Activated B cell treated with CpG ODN at 0.5 μM for 24 hours (primary cell): ENCODE results near the gene ZNF793. TPM values are rescaled to one million over a fixed set of nuclear protein-coding genes. Genes with fewer than 3 reads are reported as not detected.

Experiments
- ATAC-seq: fragments of 200-7000 bp; cut with Tn5 transposase; one replicate; pipeline ENCODE4 v1.10.0; 2021; ENCODE audit warnings: low read depth, mild to moderate bottlenecking, moderate library complexity
- CTCF ChIA-PET: fragments of 350-600 bp; sonication (Branson Sonifier 250); formaldehyde crosslinking; loops from one replicate; lab custom pipeline; 2021; ENCODE audit warnings: antibody characterized with exemption; lab: Charles Lee
- POLR2A ChIA-PET: fragments of 350-600 bp; sonication (Branson Sonifier 250); formaldehyde crosslinking; loops from one replicate; lab custom pipeline; 2021; ENCODE audit warnings: antibody characterized with exemption; lab: Charles Lee
- DNase-seq: peaks from one replicate; pipeline ENCODE4 v3.0.0; 2022
- H3K27ac Mint-ChIP-seq: one replicate; pipeline ENCODE4 v1.8.0; 2020; ENCODE audit warnings: mixed read lengths
- H3K27me3 Mint-ChIP-seq: one replicate; pipeline ENCODE4 v1.8.0; 2021; ENCODE audit warnings: mixed read lengths
- H3K36me3 Mint-ChIP-seq: one replicate; pipeline ENCODE4 v1.8.0; 2021; ENCODE audit warnings: low read depth, mixed read lengths
- H3K4me1 Mint-ChIP-seq: one replicate; pipeline ENCODE4 v1.8.0; 2021; ENCODE audit warnings: mixed read lengths
- H3K4me3 Mint-ChIP-seq: one replicate; pipeline ENCODE4 v1.8.0; 2020; ENCODE audit warnings: mild to moderate bottlenecking, mixed read lengths
- H3K9me3 Mint-ChIP-seq: one replicate; pipeline ENCODE4 v1.8.0; 2020; ENCODE audit warnings: mixed read lengths
- intact Hi-C: fragments of 100-400 bp; cut with micrococcal nuclease; formaldehyde crosslinking; loops from one replicate; pipeline ENCODE4 v1.15.1; 2024
- total RNA-seq: library from RNA; stranded (reverse); gene quantifications from 2 replicates; pipeline ENCODE4 v1.2.3, GENCODE V29; 2022
- TF ChIP-seq, protein P1 (sequence below): fragments of 200-600 bp; IDR thresholded peaks from one replicate; pipeline ENCODE4 v1.8.0; 2022; ENCODE audit warnings: antibody characterized with exemption, mild to moderate bottlenecking

Gene ZNF793
- total RNA-seq, 1 donor from 2014 or later, result 8.7 TPM

- peaks cover 39% of the 10 kb centered on the region for H3K9me3 Mint-ChIP-seq
- POLR2A ChIA-PET, result no interaction called here
- H3K4me1 Mint-ChIP-seq, result no peaks in the 10 kb centered on the region
These were observed 14.5 kb upstream of the ZNF793 start for GRCh38 chr19:37492213-37492612.

GRCh38 chr19:37505958-37506386 lies 767 bp upstream of the ZNF793 start:
- TF ChIP-seq, protein P1, sequence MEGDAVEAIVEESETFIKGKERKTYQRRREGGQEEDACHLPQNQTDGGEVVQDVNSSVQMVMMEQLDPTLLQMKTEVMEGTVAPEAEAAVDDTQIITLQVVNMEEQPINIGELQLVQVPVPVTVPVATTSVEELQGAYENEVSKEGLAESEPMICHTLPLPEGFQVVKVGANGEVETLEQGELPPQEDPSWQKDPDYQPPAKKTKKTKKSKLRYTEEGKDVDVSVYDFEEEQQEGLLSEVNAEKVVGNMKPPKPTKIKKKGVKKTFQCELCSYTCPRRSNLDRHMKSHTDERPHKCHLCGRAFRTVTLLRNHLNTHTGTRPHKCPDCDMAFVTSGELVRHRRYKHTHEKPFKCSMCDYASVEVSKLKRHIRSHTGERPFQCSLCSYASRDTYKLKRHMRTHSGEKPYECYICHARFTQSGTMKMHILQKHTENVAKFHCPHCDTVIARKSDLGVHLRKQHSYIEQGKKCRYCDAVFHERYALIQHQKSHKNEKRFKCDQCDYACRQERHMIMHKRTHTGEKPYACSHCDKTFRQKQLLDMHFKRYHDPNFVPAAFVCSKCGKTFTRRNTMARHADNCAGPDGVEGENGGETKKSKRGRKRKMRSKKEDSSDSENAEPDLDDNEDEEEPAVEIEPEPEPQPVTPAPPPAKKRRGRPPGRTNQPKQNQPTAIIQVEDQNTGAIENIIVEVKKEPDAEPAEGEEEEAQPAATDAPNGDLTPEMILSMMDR, result no peak
- Mint-ChIP-seq H3K4me3 (no peak overlapping the region), H3K4me1 (peaks cover 2% of the 10 kb centered on the region), H3K9me3 (peaks cover 13% of the 10 kb centered on the region), H3K36me3 (peaks cover 28% of the 10 kb centered on the region), H3K27me3 (no peaks in the 10 kb centered on the region), H3K27ac (no peak overlapping the region)
- CTCF ChIA-PET, result interaction anchor here (1.2 kb wide), 1 partner anchor 46 kb away, joined by 4 read pairs; no protein-coding TSS in a partner anchor
- POLR2A ChIA-PET, result interaction anchor here (0.6 to 3.1 kb wide), 23 partner anchors 37 to 1016 kb away, joined by 3 to 37 read pairs (median 6); partner anchors contain the start of genes SIPA1L3, WDR87, ZFP30 and ZNF383
- DNase-seq (no peak), ATAC-seq (peak; percentile 16)
- intact Hi-C loops, result loop anchor here (1.0 to 5.0 kb wide), 11 partner anchors 39 to 1379 kb away; partner anchors contain the start of genes ZNF383, ZNF420, ZNF527 and ZNF540

More at GRCh38 chr19:37492213-37492612, 14.5 kb upstream of the ZNF793 start:
- intact Hi-C loops, result no loop called here
- Mint-ChIP-seq H3K27ac (no peak overlapping the region), H3K27me3 (no peaks in the 10 kb centered on the region), H3K36me3 (peaks cover 23% of the 10 kb centered on the region), H3K4me3 (no peak overlapping the region)
- TF ChIP-seq, protein P1, result no peak
- no peak for ATAC-seq
- no peak for DNase-seq
- CTCF ChIA-PET, result no interaction called here

DNA sequence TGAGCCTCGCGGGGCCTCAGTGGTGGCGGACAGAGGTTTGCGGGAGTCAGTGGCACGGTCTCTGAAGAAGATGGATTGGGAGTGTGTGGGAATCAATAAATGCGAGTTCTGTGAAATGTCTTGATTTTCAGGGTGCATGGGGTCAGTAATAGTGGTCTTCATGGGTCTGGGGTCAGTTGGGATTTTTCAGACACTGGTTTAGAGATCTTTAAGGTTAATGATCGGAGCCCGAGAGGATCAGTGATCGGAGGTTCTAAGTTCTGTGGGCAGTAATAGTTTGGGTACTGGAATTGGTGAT lies 377 bp downstream of the ZNF793 start:
- ATAC-seq (no peak), DNase-seq (no peak)
- intact Hi-C loops, result loop anchor here (2.0 to 5.0 kb wide), 5 partner anchors 290 to 1380 kb away; partner anchors contain the start of genes ZNF383 and ZNF420
- Mint-ChIP-seq H3K36me3 (peaks cover 32% of the 10 kb centered on the region), H3K27ac (no peak overlapping the region), H3K4me1 (peaks cover 2% of the 10 kb centered on the region), H3K27me3 (no peaks in the 10 kb centered on the region), H3K4me3 (no peak overlapping the region), H3K9me3 (peaks cover 10% of the 10 kb centered on the region)
- POLR2A ChIA-PET, result interaction anchor here (0.5 to 3.1 kb wide), 21 partner anchors 38 to 1814 kb away, joined by 3 to 37 read pairs (median 7); partner anchors contain the start of genes ZFP30, ZNF146, ZNF383 and ZNF420
- TF ChIP-seq, protein P1, result no peak
- CTCF ChIA-PET, result interaction anchor here (1.2 kb wide), 1 partner anchor 45 kb away, joined by 4 read pairs; no protein-coding TSS in a partner anchor

DNA sequence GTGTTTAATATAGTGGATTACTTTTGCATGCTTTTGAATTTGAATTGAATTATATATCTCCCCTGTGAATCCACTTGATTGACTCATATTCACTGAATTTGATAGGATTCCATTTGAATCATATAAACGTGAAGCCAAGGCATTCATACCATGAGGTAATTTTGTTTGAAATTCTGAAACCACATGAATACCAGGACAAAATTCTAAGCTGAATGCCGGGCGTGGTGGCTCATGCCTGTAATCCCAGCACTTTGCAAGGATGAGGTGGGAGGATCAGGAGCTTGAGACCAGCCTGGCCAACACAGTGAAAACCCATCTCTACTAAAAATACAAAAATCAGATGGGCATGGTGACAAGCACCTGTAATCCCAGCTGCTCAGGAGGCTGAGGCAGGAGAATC lies 4.4 kb downstream of the ZNF793 start:
- Mint-ChIP-seq H3K4me3 (no peak overlapping the region), H3K4me1 (no peaks in the 10 kb centered on the region), H3K36me3 (peaks cover 52% of the 10 kb centered on the region), H3K27me3 (no peaks in the 10 kb centered on the region), H3K27ac (no peak overlapping the region), H3K9me3 (peaks cover 20% of the 10 kb centered on the region)
- POLR2A ChIA-PET, result no interaction called here
- TF ChIP-seq, protein P1, result no peak
- intact Hi-C loops, result no loop called here
- CTCF ChIA-PET, result no interaction called here
- no peak for ATAC-seq
- DNase-seq, result no peak

GRCh38 chr19:37511821-37512220 lies 5.1 kb downstream of the ZNF793 start:
- peaks cover 20% of the 10 kb centered on the region for H3K9me3 Mint-ChIP-seq
- intact Hi-C loops, result no loop called here
- ATAC-seq (no peak), DNase-seq (no peak)
- H3K27me3 Mint-ChIP-seq, result no peaks in the 10 kb centered on the region
- TF ChIP-seq, protein P1, result no peak
- no peak overlapping the region for H3K27ac Mint-ChIP-seq
- no peaks in the 10 kb centered on the region for H3K4me1 Mint-ChIP-seq
- POLR2A ChIA-PET, result no interaction called here
- H3K4me3 Mint-ChIP-seq, result no peak overlapping the region
- peaks cover 54% of the 10 kb centered on the region for H3K36me3 Mint-ChIP-seq
- CTCF ChIA-PET, result no interaction called here
